TTC549 (cell line): ENCODE results near the gene ARHGAP10.
"Not testable (repeated sequence)": the region's sequence is repeated elsewhere in the genome, so short reads cannot be mapped to it uniquely, and the experiment has no call there.

Experiments used
- FAIRE-seq: peaks from 2 replicates; lab custom pipeline; 2012; peaks lifted over from hg19 to GRCh38; lab: Jason Lieb, UNC

Gene ARHGAP10

GRCh38 chr4:147991543-147992283 is 259.8 kb downstream of the ARHGAP10 start:
- FAIRE-seq: no peak

- FAIRE-seq: no peak
These were observed 262.2 kb downstream of the ARHGAP10 start for GRCh38 chr4:147994076-147994475.

GRCh38 chr4:147994491-147995385 is 262.9 kb downstream of the ARHGAP10 start:
- FAIRE-seq: no peak

- FAIRE-seq: no peak
These were observed 265.0 kb downstream of the ARHGAP10 start for GRCh38 chr4:147996859-147997258.

GRCh38 chr4:148000038-148000437 is 268.1 kb downstream of the ARHGAP10 start:
- not testable (repeated sequence) for FAIRE-seq

GRCh38 chr4:148004228-148004857 is 272.5 kb downstream of the ARHGAP10 start:
- no peak for FAIRE-seq

GRCh38 chr4:148006001-148006400 is 274.1 kb downstream of the ARHGAP10 start:
- FAIRE-seq: no peak

GRCh38 chr4:148007314-148007760 is 275.4 kb downstream of the ARHGAP10 start:
- FAIRE-seq: no peak

GRCh38 chr4:148007792-148008191 is 275.9 kb downstream of the ARHGAP10 start:
- no peak for FAIRE-seq

- no peak for FAIRE-seq
These were observed 283.2 kb downstream of the ARHGAP10 start for GRCh38 chr4:148015058-148015457.

GRCh38 chr4:148015468-148015867 is 283.6 kb downstream of the ARHGAP10 start:
- FAIRE-seq: no peak

GRCh38 chr4:148016063-148016637 is 284.3 kb downstream of the ARHGAP10 start:
- FAIRE-seq: no peak

- no peak for FAIRE-seq
These were observed 285.9 kb downstream of the ARHGAP10 start for GRCh38 chr4:148017801-148018200.

GRCh38 chr4:148021686-148022085 is 289.8 kb downstream of the ARHGAP10 start:
- no peak for FAIRE-seq

- no peak for FAIRE-seq
These were observed 291.1 kb downstream of the ARHGAP10 start for GRCh38 chr4:148022975-148023374.

GRCh38 chr4:148023512-148024181 is 291.8 kb downstream of the ARHGAP10 start:
- FAIRE-seq: no peak

- no peak for FAIRE-seq
These were observed 294.1 kb downstream of the ARHGAP10 start for GRCh38 chr4:148025981-148026380.

- FAIRE-seq: no peak
These were observed 295.3 kb downstream of the ARHGAP10 start for GRCh38 chr4:148027201-148027600.

GRCh38 chr4:148029781-148030180 is 297.9 kb downstream of the ARHGAP10 start:
- no peak for FAIRE-seq

- no peak for FAIRE-seq
These were observed 298.4 kb downstream of the ARHGAP10 start for GRCh38 chr4:148030193-148030873.

GRCh38 chr4:148034813-148035212 is 302.9 kb downstream of the ARHGAP10 start:
- no peak for FAIRE-seq
